ENCODE results near the gene FAM222A. TPM values are rescaled to one million over a fixed set of nuclear protein-coding genes. Genes with fewer than 3 reads are reported as not detected.

FAM222A gene
- total RNA-seq, 1 donor from 2014 or later = 13.9 TPM

DNA sequence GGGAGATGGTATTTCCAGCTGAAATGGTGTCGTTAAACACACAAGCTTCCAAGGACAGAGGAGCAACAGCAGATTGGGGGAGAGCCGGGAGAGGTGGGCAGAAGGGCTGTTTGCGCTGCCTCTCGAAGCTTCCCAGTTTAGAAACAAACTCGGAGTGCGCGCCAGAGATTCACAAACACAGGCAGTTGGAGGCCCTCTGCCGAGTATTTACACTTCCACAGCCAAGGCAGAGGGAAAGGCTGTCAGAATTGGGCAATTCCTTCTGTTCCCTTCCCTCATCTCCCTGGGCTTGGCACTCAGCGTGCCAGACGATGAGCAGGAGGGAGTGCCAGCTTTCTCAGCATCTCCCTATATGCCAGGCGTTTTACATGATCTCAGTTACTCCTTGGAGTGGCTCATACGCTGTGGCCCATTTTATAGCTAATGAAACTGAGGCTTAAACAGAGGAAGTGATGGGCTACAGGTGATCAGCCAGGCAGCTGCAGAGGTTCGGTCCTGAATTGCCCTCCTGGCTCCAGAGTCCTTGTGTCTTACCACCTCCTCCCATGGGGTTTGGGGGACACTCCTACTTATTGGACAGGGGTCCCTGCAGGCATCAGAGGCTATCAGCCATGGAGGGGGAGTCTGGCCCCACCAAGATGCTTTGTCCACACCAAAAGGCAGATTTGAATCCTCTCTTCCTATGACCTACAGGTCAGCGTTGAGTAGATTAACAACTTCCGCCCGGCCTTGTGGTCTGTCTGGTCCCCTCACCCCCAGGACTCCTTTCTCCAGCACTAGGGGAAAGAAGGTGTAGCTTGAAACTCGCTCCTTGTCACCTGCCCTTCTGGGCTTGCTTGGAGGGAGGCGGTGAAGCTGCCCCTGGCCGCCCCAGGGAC is 3.1 kb downstream of the FAM222A start:
- Mint-ChIP-seq H3K9me3 (no peaks in the 10 kb centered on the region), H3K4me1 (peaks cover 56% of the 10 kb centered on the region), H3K4me3 (peak overlapping the region; percentile 73), H3K27ac (ENCODE audit: unreplicated experiment) (no peak overlapping the region), H3K36me3 (ENCODE audit: low read depth) (no peaks in the 10 kb centered on the region), H3K27me3 (ENCODE audit: low read depth) (peaks cover 20% of the 10 kb centered on the region)
- TF ChIP-seq, protein P1, sequence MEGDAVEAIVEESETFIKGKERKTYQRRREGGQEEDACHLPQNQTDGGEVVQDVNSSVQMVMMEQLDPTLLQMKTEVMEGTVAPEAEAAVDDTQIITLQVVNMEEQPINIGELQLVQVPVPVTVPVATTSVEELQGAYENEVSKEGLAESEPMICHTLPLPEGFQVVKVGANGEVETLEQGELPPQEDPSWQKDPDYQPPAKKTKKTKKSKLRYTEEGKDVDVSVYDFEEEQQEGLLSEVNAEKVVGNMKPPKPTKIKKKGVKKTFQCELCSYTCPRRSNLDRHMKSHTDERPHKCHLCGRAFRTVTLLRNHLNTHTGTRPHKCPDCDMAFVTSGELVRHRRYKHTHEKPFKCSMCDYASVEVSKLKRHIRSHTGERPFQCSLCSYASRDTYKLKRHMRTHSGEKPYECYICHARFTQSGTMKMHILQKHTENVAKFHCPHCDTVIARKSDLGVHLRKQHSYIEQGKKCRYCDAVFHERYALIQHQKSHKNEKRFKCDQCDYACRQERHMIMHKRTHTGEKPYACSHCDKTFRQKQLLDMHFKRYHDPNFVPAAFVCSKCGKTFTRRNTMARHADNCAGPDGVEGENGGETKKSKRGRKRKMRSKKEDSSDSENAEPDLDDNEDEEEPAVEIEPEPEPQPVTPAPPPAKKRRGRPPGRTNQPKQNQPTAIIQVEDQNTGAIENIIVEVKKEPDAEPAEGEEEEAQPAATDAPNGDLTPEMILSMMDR (conservative IDR thresholded peaks at IDR 0.05) = no peak
- DNase-seq (ENCODE audit: low read depth, low spot score) = no peak

DNA sequence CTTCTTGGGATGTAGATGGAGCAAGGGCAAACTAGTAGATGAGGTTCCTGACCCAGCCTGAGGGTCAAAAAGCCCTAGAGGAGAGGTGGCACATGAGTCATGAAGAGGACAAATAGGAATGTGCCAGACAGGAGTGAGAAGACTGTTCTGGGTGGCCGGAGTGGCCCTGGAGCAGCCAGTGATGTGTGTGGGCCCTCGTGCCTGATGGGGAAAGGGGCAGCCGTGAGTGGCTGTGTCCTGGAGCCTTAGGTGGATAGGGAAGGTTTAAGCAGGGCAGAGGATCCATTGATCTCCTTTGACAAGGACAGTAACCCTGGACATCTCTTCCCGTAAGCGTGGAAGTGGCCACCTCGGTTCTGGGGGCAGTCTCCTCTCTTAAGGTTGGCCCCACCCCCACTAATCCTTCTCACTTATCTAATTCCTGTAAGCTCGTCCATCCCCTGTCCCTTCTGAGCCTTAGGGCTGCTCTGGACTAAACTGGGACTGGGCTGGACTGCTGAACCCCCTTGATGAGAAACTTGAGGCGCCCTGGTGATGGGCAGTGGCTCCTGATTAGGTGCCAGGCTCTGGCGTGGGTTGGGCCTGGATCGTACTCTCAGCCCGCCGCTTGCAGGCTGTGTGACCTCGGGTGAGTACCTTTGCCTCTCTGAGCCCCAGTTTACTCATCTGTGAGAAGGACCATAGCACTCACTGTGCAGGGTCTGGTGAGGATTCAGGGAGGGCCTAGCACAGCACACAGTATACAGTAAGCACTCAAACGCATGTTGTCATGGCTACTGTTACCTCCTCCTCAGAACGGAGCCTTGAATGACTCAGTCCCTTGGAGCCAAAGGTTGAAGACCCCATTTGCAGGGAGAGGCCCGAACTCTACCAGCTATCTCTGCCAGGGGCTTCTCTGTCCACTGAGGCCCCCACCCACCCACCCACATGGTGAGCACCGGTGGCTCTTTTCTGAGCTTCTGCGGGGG is 4.0 kb downstream of the FAM222A start:
- Mint-ChIP-seq H3K27me3 (ENCODE audit: low read depth) (peaks cover 28% of the 10 kb centered on the region), H3K36me3 (ENCODE audit: low read depth) (no peaks in the 10 kb centered on the region), H3K4me1 (peaks cover 66% of the 10 kb centered on the region), H3K27ac (ENCODE audit: unreplicated experiment) (no peak overlapping the region), H3K4me3 (peak overlapping the region; percentile 73), H3K9me3 (no peaks in the 10 kb centered on the region)
- DNase-seq (ENCODE audit: low read depth, low spot score) = no peak
- TF ChIP-seq, protein P1 (conservative IDR thresholded peaks at IDR 0.05) = no peak

GRCh38 chr12:109718390-109718789 is 4.8 kb downstream of the FAM222A start:
- peak; percentile 64 for DNase-seq (ENCODE audit: low read depth, low spot score)
- Mint-ChIP-seq H3K36me3 (ENCODE audit: low read depth) (no peaks in the 10 kb centered on the region), H3K27ac (ENCODE audit: unreplicated experiment) (no peak overlapping the region), H3K9me3 (no peaks in the 10 kb centered on the region), H3K4me3 (peak overlapping the region; percentile 84), H3K4me1 (peaks cover 70% of the 10 kb centered on the region), H3K27me3 (ENCODE audit: low read depth) (peaks cover 33% of the 10 kb centered on the region)
- TF ChIP-seq, protein P1 (conservative IDR thresholded peaks at IDR 0.05) = no peak

GRCh38 chr12:109719123-109720022 is 5.7 kb downstream of the FAM222A start:
- Mint-ChIP-seq H3K27me3 (ENCODE audit: low read depth) (peaks cover 37% of the 10 kb centered on the region), H3K27ac (ENCODE audit: unreplicated experiment) (peak overlapping the region; percentile 95), H3K4me3 (peak overlapping the region; percentile 84), H3K4me1 (peaks cover 70% of the 10 kb centered on the region), H3K36me3 (ENCODE audit: low read depth) (no peaks in the 10 kb centered on the region), H3K9me3 (no peaks in the 10 kb centered on the region)
- TF ChIP-seq, protein P1 (conservative IDR thresholded peaks at IDR 0.05) = peak; percentile 51
- DNase-seq (ENCODE audit: low read depth, low spot score) = peak; percentile 28

All from neural crest cell (in vitro differentiated cells).